Articular chondrocyte of knee joint (primary cell): Measurements from ENCODE around the gene AMIGO3. TPM values are rescaled to one million over a fixed set of nuclear protein-coding genes. Genes with fewer than 3 reads are reported as not detected.

ENCODE experiments used
- small RNA-seq: library from RNA; depleted of rRNA; stranded (forward); fragments of <200 nt; gene quantifications from one replicate; pipeline ENCODE3, GENCODE V24; 2012
- total RNA-seq: library from RNA; depleted of rRNA; stranded (reverse); fragments of >200 nt; gene quantifications from 2 replicates; pipeline ENCODE4 v1.2.3, GENCODE V29; 2012

AMIGO3 gene
- 0.32 TPM in 1 of 2 replicates, not detected in the other for total RNA-seq

GRCh38 chr3:49719214-49719884 lies at the start of gene AMIGO3:
TSS of gene AMIGO3 (minus strand) at chr3:49719684. CDS start at chr3:49719465, 219 bp downstream.

GRCh38 chr3:49723628-49724551 lies 4.4 kb upstream of the AMIGO3 start, which contains the start of gene GMPPB:
TSS of gene GMPPB (minus strand) at chr3:49723951. CDS start at chr3:49723726, 225 bp downstream.

GRCh38 chr3:49689046-49689907 lies 30.2 kb downstream of the AMIGO3 start, which contains the start of the genes MST1 and RNF123:
TSS of gene MST1 (minus strand) at chr3:49689474. CDS start at chr3:49688691, 783 bp downstream.
TSS of gene RNF123 (plus strand) at chr3:49689557. CDS start at chr3:49691166, 1,609 bp downstream.

GRCh38 chr3:49673715-49674496 lies 45.6 kb downstream of the AMIGO3 start, which contains the start of gene APEH:
TSS of gene APEH (plus strand) at chr3:49674351. CDS start at chr3:49674402, 51 bp downstream.

Small RNAs within 50 kb of the gene (small RNA-seq; reads per million reads assigned to genes)
- not detected for gene AMIGO3
- not detected for gene COX6CP14

Other genes starting within 250 kb of the AMIGO3 start
- 58.7 and 64.2 TPM in 2 replicates for gene DAG1, start 249.4 kb downstream of the AMIGO3 start, total RNA-seq
- 0.22 and 0.26 TPM in 2 replicates for gene BSN, start 165.2 kb downstream of the AMIGO3 start, total RNA-seq
- 70.7 and 85.2 TPM in 2 replicates for gene APEH, start 45.3 kb downstream of the AMIGO3 start, total RNA-seq
- gene MST1, start 30.2 kb downstream of the AMIGO3 start, total RNA-seq: 3.1 and 3.6 TPM in 2 replicates
- gene RNF123, start 30.1 kb downstream of the AMIGO3 start, total RNA-seq: 12.4 and 16.3 TPM in 2 replicates
- 20.6 and 22.3 TPM in 2 replicates for gene GMPPB, start 4.3 kb upstream of the AMIGO3 start, total RNA-seq
- 39.3 and 40.9 TPM in 2 replicates for gene IP6K1, start 66.9 kb upstream of the AMIGO3 start, total RNA-seq
- gene CDHR4, start 80.2 kb upstream of the AMIGO3 start, total RNA-seq: 0.13 TPM in 1 of 2 replicates, not detected in the other
- gene INKA1, start 83.6 kb upstream of the AMIGO3 start, total RNA-seq: 2.5 and 2.8 TPM in 2 replicates
- gene UBA7, start 94.3 kb upstream of the AMIGO3 start, total RNA-seq: 49.7 and 53.4 TPM in 2 replicates
- 2.1 and 3.1 TPM in 2 replicates for gene TRAIP, start 136.9 kb upstream of the AMIGO3 start, total RNA-seq
- gene CAMKV, start 150.2 kb upstream of the AMIGO3 start, total RNA-seq: not detected in 2 replicates
- gene MST1R, start 184.2 kb upstream of the AMIGO3 start, total RNA-seq: 0.97 and 1.3 TPM in 2 replicates
- 9.7 and 10.1 TPM in 2 replicates for gene MON1A, start 210.1 kb upstream of the AMIGO3 start, total RNA-seq
- gene RBM6, start 220.5 kb upstream of the AMIGO3 start, total RNA-seq: 66.6 and 68.1 TPM in 2 replicates